GM23338 (cell line): ENCODE results near the gene CD99L2. TPM values are rescaled to one million over a fixed set of nuclear protein-coding genes. Genes with fewer than 3 reads are reported as not detected.

Source experiments
- ATAC-seq: fragments of 200-7000 bp; cut with Tn5 transposase; 3 replicates; pipeline ENCODE4 v1.9.1; 2020
- DNase-seq: peaks from one replicate; pipeline ENCODE4 v3.0.0-alpha.2; 2015; ENCODE audit warnings: low spot score
- H2AFZ ChIP-seq: fragments of 200-600 bp; sonication (generic); 2 replicates; pipeline ENCODE4 v1.8.0; 2016; ENCODE audit warnings: antibody characterized with exemption, mild to moderate bottlenecking, moderate library complexity
- H3F3A ChIP-seq: fragments of 200-600 bp; sonication (generic); replicated peaks from 2 replicates; pipeline ENCODE4 v1.8.0; 2017; ENCODE audit warnings: antibody characterized with exemption, mixed run types, low read depth
- H3K27ac ChIP-seq: fragments of 200-600 bp; sonication (generic); 2 replicates; pipeline ENCODE4 v1.6.1; 2016; ENCODE audit warnings: low read depth
- H3K27me3 ChIP-seq: fragments of 200-600 bp; sonication (generic); 2 replicates; pipeline ENCODE4 v1.8.0; 2016; ENCODE audit warnings: mild to moderate bottlenecking, mixed run types, moderate library complexity; ENCODE audit not compliant: insufficient read depth
- H3K36me3 ChIP-seq: fragments of 200-600 bp; sonication (generic); 2 replicates; pipeline ENCODE4 v1.8.0; 2016; ENCODE audit warnings: mild to moderate bottlenecking; ENCODE audit not compliant: insufficient read depth
- H3K4me1 ChIP-seq: fragments of 200-600 bp; sonication (generic); 2 replicates; pipeline ENCODE4 v1.8.0; 2016; ENCODE audit warnings: mild to moderate bottlenecking, moderate library complexity; ENCODE audit not compliant: insufficient read depth
- H3K4me2 ChIP-seq: fragments of 200-600 bp; sonication (generic); 2 replicates; pipeline ENCODE4 v1.7.1; 2017; ENCODE audit warnings: mixed run types
- H3K4me3 ChIP-seq: fragments of 200-600 bp; sonication (generic); 2 replicates; pipeline ENCODE4 v1.6.1; 2016; ENCODE audit warnings: mixed run types
- H3K79me2 ChIP-seq: fragments of 200-600 bp; sonication (generic); replicated peaks from 2 replicates; pipeline ENCODE4 v1.8.0; 2017; ENCODE audit warnings: mild to moderate bottlenecking; ENCODE audit not compliant: insufficient read depth
- H3K9me2 ChIP-seq: fragments of 200-600 bp; sonication (generic); 2 replicates; pipeline ENCODE4 v1.8.0; 2017; ENCODE audit not compliant: insufficient read depth
- H4K20me1 ChIP-seq: fragments of 200-600 bp; sonication (generic); replicated peaks from 2 replicates; pipeline ENCODE4 v1.8.0; 2017; ENCODE audit warnings: mild to moderate bottlenecking; ENCODE audit not compliant: insufficient read depth
- H3K27ac Mint-ChIP-seq: 2 replicates; pipeline ENCODE4 v1.8.0; 2020; ENCODE audit warnings: inconsistent platforms, mild to moderate bottlenecking, moderate library complexity, mixed read lengths
- H3K27me3 Mint-ChIP-seq: 3 replicates; pipeline ENCODE4 v1.8.0; 2022; ENCODE audit warnings: low read depth, mild to moderate bottlenecking, moderate library complexity, mixed read lengths, inconsistent platforms; ENCODE audit not compliant: insufficient read depth, poor library complexity
- H3K36me3 Mint-ChIP-seq: 3 replicates; pipeline ENCODE4 v1.8.0; 2021; ENCODE audit warnings: low read depth, mild to moderate bottlenecking, inconsistent platforms, moderate library complexity, mixed read lengths
- H3K4me1 Mint-ChIP-seq: 3 replicates; pipeline ENCODE4 v1.8.0; 2020; ENCODE audit warnings: mild to moderate bottlenecking, inconsistent platforms, mixed read lengths
- H3K4me3 Mint-ChIP-seq: 3 replicates; pipeline ENCODE4 v1.8.0; 2021; ENCODE audit warnings: moderate library complexity, mild to moderate bottlenecking, inconsistent platforms, mixed read lengths
- H3K9me3 Mint-ChIP-seq: 3 replicates; pipeline ENCODE4 v1.8.0; 2020; ENCODE audit warnings: moderate library complexity, mild to moderate bottlenecking, inconsistent platforms, mixed read lengths
- CREB1 ChIP-seq: fragments of 250-450 bp; sonication (Bioruptor Pico); IDR thresholded peaks from 2 replicates; pipeline ENCODE4 v1.5.0; 2020; ENCODE audit warnings: low read depth, mild to moderate bottlenecking, moderate library complexity
- JUNB ChIP-seq: IDR thresholded peaks from one replicate; pipeline ENCODE4 v1.6.1; 2016; ENCODE audit warnings: antibody characterized with exemption; ENCODE audit not compliant: unreplicated experiment
- polyA plus RNA-seq: library from polyadenylated mRNA; unstranded; fragments of >200 nt; fragmentation: Nextera tagmentation; extraction: Ambion mirVana; gene quantifications from 2 replicates; pipeline ENCODE4 v1.2.1, GENCODE V29; 2016
- total RNA-seq: library from RNA; depleted of rRNA; stranded (reverse); fragments of >200 nt; shearing (Covaris generic); gene quantifications from 2 replicates; pipeline ENCODE4 v1.2.3, GENCODE V29; 2014
- TF ChIP-seq, protein P1 (sequence below), 2 experiments: fragments of 200-600 bp in 1 of 2; sonication (generic) in 1 of 2; conservative IDR thresholded peaks; 2 replicates each; pipeline versions ENCODE4 v1.5.1 to v1.6.1; 2016 to 2017; ENCODE audit warnings: antibody characterized with exemption in 2 of 2, low read depth in 2 of 2, mild to moderate bottlenecking in 2 of 2, moderate library complexity in 1 of 2
- TF ChIP-seq, protein P2 (sequence below): fragments of 250-450 bp; sonication (Bioruptor Pico); IDR thresholded peaks from 2 replicates; pipeline ENCODE4 v1.5.0; 2020; ENCODE audit warnings: mild to moderate bottlenecking, moderate library complexity

CD99L2 gene
- total and polyA plus RNA-seq, 2 experiments from 2014 or later = 2.6 to 6.4 TPM

DNA sequence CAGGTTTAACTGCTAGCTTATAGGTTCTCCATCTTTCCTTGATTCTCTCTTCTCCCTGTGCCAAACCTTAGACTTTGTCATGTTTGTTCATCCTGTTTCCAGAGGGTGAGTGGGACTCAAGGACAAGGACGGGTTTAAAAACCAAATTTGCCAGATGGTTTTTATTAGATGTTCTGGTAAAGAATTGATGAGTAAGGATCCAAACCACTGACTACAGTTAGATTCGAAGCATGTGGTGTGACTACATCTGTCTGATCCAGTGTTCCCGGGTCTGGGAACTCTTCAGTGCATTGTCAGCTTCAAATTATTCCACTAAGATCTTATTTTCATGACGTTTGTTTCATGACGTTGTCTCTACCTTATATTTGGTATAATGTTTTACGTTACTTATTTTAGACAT, 167.7 kb downstream of the CD99L2 start:
- no peaks in the 10 kb centered on the region for H3K27me3 Mint-ChIP-seq
- no peak overlapping the region for H3K4me3 Mint-ChIP-seq
- Histone ChIP-seq H3K79me2 (no peaks in the 10 kb centered on the region), H3K36me3 (no peaks in the 10 kb centered on the region), H3K27me3 (no peaks in the 10 kb centered on the region), H3K27ac (no peak overlapping the region), H3K4me3 (no peak overlapping the region), H3K9me2 (no peaks in the 10 kb centered on the region), H4K20me1 (no peaks in the 10 kb centered on the region), H3K4me1 (no peaks in the 10 kb centered on the region), H2AFZ (no peak overlapping the region), H3K4me2 (no peak overlapping the region), H3F3A (no peaks in the 10 kb centered on the region)
- DNase-seq (no peak), ATAC-seq (no peak)
- TF ChIP-seq, protein P1, sequence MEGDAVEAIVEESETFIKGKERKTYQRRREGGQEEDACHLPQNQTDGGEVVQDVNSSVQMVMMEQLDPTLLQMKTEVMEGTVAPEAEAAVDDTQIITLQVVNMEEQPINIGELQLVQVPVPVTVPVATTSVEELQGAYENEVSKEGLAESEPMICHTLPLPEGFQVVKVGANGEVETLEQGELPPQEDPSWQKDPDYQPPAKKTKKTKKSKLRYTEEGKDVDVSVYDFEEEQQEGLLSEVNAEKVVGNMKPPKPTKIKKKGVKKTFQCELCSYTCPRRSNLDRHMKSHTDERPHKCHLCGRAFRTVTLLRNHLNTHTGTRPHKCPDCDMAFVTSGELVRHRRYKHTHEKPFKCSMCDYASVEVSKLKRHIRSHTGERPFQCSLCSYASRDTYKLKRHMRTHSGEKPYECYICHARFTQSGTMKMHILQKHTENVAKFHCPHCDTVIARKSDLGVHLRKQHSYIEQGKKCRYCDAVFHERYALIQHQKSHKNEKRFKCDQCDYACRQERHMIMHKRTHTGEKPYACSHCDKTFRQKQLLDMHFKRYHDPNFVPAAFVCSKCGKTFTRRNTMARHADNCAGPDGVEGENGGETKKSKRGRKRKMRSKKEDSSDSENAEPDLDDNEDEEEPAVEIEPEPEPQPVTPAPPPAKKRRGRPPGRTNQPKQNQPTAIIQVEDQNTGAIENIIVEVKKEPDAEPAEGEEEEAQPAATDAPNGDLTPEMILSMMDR (conservative IDR thresholded peaks at IDR 0.05; ENCODE audit: low read depth in 2 of 2) = no peak
- TF ChIP-seq, protein P2, sequence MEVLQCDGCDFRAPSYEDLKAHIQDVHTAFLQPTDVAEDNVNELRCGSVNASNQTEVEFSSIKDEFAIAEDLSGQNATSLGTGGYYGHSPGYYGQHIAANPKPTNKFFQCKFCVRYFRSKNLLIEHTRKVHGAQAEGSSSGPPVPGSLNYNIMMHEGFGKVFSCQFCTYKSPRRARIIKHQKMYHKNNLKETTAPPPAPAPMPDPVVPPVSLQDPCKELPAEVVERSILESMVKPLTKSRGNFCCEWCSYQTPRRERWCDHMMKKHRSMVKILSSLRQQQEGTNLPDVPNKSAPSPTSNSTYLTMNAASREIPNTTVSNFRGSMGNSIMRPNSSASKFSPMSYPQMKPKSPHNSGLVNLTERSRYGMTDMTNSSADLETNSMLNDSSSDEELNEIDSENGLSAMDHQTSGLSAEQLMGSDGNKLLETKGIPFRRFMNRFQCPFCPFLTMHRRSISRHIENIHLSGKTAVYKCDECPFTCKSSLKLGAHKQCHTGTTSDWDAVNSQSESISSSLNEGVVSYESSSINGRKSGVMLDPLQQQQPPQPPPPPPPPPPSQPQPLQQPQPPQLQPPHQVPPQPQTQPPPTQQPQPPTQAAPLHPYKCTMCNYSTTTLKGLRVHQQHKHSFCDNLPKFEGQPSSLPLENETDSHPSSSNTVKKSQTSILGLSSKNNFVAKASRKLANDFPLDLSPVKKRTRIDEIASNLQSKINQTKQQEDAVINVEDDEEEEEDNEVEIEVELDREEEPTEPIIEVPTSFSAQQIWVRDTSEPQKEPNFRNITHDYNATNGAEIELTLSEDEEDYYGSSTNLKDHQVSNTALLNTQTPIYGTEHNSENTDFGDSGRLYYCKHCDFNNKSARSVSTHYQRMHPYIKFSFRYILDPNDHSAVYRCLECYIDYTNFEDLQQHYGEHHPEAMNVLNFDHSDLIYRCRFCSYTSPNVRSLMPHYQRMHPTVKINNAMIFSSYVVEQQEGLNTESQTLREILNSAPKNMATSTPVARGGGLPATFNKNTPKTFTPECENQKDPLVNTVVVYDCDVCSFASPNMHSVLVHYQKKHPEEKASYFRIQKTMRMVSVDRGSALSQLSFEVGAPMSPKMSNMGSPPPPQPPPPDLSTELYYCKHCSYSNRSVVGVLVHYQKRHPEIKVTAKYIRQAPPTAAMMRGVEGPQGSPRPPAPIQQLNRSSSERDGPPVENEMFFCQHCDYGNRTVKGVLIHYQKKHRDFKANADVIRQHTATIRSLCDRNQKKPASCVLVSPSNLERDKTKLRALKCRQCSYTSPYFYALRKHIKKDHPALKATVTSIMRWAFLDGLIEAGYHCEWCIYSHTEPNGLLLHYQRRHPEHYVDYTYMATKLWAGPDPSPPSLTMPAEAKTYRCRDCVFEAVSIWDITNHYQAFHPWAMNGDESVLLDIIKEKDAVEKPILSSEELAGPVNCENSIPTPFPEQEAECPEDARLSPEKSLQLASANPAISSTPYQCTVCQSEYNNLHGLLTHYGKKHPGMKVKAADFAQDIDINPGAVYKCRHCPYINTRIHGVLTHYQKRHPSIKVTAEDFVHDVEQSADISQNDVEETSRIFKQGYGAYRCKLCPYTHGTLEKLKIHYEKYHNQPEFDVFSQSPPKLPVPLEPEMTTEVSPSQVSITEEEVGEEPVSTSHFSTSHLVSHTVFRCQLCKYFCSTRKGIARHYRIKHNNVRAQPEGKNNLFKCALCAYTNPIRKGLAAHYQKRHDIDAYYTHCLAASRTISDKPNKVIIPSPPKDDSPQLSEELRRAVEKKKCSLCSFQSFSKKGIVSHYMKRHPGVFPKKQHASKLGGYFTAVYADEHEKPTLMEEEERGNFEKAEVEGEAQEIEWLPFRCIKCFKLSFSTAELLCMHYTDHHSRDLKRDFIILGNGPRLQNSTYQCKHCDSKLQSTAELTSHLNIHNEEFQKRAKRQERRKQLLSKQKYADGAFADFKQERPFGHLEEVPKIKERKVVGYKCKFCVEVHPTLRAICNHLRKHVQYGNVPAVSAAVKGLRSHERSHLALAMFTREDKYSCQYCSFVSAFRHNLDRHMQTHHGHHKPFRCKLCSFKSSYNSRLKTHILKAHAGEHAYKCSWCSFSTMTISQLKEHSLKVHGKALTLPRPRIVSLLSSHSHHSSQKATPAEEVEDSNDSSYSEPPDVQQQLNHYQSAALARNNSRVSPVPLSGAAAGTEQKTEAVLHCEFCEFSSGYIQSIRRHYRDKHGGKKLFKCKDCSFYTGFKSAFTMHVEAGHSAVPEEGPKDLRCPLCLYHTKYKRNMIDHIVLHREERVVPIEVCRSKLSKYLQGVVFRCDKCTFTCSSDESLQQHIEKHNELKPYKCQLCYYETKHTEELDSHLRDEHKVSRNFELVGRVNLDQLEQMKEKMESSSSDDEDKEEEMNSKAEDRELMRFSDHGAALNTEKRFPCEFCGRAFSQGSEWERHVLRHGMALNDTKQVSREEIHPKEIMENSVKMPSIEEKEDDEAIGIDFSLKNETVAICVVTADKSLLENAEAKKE (CRISPR knock-in tag) = no peak
- no peak for TF ChIP-seq JUNB
- TF ChIP-seq CREB1 (CRISPR knock-in tag) = no peak
- H3K9me3 Mint-ChIP-seq = no peaks in the 10 kb centered on the region
- peaks cover 22% of the 10 kb centered on the region; the same call in 2 of the 3 replicates for H3K36me3 Mint-ChIP-seq
- no peak overlapping the region for H3K27ac Mint-ChIP-seq
- peaks cover 5% of the 10 kb centered on the region; the same call in 1 of the 3 replicates for H3K4me1 Mint-ChIP-seq
